Dermis microvascular lymphatic vessel endothelial cell (primary cell): ENCODE data around the gene PAH. TPM values are rescaled to one million over a fixed set of nuclear protein-coding genes. Genes with fewer than 3 reads are reported as not detected.

Experiments used
- DNase-seq, 2 donors: peaks; one replicate each; pipeline versions ENCODE4 v3.0.0 to v3.0.0-alpha.2; 2010; ENCODE audit warnings: low read depth in 2 of 2
- total RNA-seq: library from RNA; depleted of rRNA; stranded (reverse); fragments of >200 nt; gene quantifications from 2 replicates; pipeline ENCODE4 v1.2.1, GENCODE V29; 2014

Gene PAH
- not detected in 2 replicates for total RNA-seq

GRCh38 chr12:102917026-102917787 is at the start of gene PAH:
PAH (minus strand) TSS chr12:102917244; CDS start chr12:102917130, 114 bp downstream.
- no peak for DNase-seq

GRCh38 chr12:102966200-102966863 is 49.3 kb upstream of the PAH start:
- no peak for DNase-seq

DNA sequence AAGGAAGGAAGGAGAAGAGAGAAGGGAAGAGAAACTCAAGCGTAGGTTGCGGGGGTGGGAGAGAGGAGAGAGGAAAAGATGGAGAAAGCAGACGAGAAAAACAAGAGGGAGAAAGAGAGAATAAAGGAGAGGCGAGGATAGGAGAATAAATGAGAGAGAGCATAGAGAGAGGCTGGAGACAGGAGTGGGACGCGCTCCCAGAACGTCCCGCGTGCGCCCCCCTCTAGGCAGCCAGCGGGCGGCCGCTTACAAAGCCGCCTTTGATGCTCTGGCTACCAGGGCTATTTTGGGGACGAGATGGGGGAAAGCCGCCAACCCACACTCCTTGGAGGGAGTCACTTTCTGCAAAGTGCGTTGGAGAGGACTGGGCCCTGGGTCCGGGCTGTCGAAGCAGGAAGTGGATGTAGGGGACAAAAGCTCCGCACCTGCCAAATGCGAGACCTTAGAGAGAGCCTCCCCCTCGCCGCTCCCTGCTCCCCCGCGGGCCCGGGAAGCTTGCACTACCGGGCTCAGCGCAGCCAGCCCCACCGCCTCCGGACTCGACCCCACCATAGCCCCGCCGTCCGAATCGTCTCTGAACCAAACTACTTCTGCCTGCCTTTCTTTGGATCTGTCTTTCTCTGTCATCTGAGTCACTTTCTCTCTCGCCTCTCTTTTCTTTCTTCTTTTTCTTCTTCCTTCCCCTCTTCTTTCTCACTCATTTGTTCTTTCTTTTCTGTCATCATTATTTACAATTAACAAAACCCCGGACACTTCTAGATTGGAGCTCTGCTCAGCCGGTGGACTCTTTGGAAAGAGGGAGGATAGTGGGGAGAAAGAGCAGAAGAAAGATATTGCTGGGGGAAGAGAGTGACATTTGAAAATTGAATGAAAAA is 48.5 kb upstream of the PAH start:
- DNase-seq, result no peak

DNA sequence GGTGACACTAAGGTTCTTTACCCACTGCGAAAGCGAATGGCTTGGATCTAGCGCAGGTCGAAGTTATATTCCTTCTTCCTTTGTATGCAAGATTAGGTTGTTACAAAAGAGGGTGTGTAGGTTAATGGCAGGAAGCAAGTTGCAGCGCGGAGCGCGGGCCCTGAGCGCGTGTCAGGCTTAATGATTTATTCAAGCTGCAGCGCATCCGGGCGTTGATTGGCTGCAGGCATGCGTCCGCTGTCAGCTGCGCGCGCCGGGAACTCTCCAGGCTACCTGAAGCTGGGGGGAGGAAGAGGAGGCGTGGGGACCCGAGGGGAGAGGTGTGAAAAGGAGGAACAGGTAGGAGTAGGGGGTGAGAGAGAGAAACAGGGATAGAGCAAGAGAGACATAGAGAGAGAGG is 47.8 kb upstream of the PAH start:
- no peak for DNase-seq

DNA sequence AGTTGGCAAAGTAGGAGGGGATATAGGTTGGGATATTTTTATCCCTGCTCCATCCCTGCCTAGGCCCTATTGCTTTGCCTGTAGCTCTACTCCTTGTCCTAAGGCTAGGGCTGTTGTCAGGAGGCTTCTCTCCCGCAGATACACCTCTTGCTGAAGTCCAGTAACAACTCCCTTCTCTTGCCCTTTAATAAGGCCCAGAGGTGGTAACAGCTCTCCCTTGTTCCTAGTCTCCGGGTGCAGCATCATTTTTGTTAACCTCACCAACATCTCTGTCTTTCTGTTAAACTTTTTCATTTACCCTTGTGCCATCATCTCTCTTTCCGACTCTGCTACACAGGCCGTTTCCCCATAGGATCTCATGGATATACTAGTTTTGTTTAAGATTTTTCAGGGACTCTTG is 46.8 kb upstream of the PAH start:
- DNase-seq, result no peak

DNA sequence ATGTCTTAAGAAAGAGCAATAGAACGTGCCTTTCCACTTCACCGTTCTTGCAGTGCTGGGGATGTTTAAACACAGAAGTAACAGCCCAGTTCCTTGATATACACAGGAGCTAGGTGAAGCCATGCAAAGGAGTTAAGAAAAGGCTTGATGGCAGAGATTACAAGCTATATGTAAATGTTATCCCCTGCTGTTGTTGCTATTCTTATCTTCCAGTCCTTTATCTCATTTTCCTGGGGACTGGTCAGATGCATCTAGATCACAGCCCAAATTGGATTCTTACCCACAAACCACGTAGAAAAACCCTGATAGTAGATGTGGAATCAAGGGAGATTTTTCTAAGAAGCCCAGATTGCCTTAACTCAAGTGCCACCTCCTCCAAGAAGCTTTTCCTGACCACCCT is 45.9 kb upstream of the PAH start:
- DNase-seq, result no peak

DNA sequence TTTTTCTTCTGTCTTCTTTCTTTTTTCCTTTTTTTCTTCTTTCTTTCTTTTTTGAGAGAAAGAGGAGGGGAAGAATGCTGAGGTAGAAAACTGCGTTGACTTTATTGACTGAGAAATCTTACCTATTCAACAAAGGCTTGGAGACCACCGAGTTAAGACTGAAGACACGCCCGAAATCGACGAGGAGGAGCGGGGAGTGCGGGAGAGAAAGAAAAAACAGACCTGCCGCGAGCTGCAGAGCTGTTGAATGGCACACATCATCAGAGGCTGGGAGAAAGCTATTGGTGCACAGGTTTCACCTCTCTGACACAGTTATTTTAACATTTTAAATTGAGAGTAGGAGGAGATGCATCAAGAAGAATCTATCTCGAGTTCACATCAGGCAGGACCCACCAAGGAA is 45.5 kb upstream of the PAH start:
- DNase-seq, result no peak

DNA sequence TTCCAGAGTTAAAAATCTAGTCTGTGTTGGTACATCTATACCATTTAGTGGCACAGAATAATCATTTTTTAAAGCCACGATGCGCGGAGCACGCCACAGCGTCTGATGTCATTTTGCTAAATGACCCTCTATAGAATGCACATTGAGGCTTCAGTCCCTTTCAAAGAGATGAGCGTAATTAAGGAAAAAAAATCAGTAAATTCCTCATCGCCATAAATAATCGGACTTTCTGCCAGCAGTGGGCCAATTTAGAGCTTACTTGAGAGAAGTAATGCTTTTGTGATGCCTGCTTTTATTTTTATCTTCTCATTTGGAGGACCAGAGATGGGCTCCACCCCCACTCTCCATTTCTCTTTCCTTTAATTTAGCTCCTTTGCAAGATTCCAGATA is 44.4 kb upstream of the PAH start:
- no peak for DNase-seq

- DNase-seq, result no peak
These were observed 43.9 kb upstream of the PAH start for GRCh38 chr12:102960766-102961465.

DNA sequence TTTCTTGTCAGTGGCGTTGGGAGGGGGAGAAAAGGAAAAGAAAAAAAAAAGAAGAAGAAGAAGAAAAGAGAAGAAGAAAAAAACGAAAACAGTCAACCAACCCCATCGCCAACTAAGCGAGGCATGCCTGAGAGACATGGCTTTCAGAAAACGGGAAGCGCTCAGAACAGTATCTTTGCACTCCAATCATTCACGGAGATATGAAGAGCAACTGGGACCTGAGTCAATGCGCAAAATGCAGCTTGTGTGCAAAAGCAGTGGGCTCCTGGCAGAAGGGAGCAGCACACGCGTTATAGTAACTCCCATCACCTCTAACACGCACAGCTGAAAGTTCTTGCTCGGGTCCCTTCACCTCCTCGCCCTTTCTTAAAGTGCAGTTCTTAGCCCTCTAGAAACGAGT is 42.3 kb upstream of the PAH start:
- DNase-seq, result no peak

GRCh38 chr12:102958830-102959176 is 41.8 kb upstream of the PAH start:
- DNase-seq, result no peak

DNA sequence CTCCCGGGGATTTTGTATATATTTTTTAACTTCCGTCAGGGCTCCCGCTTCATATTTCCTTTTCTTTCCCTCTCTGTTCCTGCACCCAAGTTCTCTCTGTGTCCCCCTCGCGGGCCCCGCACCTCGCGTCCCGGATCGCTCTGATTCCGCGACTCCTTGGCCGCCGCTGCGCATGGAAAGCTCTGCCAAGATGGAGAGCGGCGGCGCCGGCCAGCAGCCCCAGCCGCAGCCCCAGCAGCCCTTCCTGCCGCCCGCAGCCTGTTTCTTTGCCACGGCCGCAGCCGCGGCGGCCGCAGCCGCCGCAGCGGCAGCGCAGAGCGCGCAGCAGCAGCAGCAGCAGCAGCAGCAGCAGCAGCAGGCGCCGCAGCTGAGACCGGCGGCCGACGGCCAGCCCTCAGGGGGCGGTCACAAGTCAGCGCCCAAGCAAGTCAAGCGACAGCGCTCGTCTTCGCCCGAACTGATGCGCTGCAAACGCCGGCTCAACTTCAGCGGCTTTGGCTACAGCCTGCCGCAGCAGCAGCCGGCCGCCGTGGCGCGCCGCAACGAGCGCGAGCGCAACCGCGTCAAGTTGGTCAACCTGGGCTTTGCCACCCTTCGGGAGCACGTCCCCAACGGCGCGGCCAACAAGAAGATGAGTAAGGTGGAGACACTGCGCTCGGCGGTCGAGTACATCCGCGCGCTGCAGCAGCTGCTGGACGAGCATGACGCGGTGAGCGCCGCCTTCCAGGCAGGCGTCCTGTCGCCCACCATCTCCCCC is 41.2 kb upstream of the PAH start:
- DNase-seq, result peak in 1 of 2 donors; percentile 43

DNA sequence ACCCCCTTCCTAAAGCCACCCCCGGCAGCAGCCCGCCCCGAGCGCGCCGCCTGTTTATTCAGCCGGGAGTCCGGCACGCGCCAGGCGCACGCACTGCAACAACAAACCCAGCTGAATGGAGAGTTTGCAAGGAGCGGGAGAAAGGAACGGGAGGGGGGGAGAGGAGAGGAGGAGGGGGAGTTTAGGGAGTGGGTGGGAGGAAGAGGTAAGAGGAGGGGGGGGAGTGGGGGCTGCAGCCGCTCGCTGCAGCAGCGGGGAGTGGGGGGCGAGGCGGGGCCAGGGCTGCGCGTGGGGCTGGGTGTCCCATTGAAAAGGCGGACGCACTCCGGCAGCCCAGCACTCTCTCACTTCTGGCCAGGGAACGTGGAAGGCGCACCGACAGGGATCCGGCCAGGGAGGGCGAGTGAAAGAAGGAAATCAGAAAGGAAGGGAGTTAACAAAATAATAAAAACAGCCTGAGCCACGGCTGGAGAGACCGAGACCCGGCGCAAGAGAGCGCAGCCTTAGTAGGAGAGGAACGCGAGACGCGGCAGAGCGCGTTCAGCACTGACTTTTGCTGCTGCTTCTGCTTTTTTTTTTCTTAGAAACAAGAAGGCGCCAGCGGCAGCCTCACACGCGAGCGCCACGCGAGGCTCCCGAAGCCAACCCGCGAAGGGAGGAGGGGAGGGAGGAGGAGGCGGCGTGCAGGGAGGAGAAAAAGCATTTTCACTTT is 40.5 kb upstream of the PAH start, which contains the start of gene ASCL1:
TSS of gene ASCL1 (plus strand) at position 336 of the 712 bp plus-strand sequence. CDS start 571 bp downstream, outside the sequence.
- peak in 1 of 2 donors; percentile 26 for DNase-seq

DNA sequence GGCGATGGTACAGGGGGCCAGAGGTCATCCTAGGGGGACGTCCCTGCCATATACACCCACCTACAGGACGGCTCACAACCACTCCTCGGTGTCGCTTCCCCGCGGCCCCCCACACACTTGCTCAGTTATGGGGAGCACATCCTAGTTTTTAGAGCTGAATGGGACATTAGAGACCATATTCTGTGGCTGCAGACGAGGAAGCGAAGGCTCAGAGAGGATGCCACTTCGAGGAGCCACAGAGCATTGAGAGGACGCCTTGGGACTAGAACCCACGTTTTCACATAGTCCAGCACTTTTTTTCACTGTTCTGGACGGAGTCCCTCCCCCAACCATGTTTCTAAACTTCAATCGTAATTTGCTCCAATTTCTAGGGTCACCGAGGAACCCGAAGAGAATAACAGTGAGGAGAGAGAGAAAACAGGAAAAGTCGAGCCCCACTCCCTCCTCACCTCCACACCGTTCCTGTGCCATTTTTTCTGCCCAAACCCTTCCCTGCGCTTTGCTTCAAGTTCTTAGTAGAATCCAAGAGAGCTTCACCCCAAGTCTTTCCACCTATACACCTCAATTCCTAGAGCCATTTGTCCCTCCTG is 39.8 kb upstream of the PAH start:
- DNase-seq, result no peak

DNA sequence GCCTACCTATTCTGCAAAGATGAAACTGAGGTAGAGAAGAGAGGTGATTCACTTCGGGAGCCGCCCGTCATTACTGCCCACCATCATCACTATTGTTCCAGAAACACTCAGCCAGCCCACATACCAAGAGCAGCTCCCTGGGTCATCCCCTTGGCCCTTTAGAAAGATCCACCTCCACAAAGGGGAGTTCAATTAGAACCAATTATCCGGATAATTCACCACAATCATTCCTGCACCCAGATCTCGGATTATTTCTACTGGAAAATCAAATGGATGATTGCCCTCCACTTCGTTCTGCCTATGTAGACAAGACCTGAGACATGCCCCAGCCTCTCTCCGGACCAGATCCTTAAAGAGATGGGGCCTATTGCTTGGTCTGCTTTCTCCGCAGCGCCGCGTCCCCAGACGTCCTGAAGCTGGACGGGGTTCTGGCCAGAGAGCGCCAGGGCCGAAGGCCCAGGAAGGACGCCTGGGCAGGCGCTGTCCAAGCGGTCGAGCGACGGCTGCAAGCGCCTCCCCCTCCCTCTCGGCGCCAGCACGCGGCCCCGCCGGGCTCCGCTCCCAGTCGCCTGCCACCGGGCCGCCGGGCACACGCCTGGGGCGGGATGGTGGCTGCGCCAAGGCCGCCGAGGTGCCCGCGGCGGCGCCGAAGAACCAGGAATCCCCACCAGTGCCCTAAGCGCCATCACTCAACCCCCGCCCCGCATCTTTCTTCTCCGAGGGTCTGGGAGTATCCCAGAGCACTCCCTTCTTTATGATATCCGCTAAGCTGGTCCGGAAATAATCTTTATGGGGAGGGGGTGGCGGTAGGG is 39.1 kb upstream of the PAH start:
- no peak for DNase-seq

DNA sequence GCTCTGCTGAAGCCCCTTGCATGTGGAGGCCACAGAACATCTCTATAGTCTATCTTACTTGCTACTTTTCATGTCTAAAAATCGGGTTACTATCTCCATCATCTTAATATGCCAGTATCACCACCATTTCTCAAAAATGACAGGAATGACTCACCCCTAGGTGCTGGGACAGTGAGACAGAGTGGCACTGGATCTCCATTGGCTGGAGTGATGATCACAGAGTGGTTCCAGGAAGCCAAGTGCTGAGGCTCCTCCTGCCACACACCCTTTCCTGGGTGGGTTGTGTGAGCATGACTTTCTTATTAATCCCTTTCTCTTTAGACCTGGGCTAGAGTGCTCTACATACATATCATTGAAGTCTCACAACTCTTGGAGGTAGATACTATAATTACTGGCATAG is 37.1 kb upstream of the PAH start:
- DNase-seq, result no peak

GRCh38 chr12:102953221-102953620 is 36.2 kb upstream of the PAH start:
- no peak for DNase-seq

DNA sequence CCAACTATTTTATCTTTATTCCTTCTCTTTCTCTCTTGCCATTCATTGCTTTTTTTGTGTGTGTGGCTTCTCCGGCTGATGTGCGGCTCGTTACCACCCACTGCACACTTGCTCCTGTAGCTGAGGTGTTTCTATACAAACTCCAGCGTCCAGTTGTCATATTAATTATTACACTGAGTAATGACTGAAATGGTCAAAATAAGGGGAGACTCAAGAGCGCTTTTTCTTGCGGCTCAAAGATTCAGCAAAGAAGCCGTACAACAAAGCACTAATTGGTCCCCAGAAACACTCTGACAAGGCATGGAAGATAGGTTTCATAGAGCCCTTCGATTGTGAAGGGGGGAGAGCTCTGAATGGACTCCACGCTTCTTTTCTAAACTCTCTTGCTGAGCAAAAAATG is 34.8 kb upstream of the PAH start:
- DNase-seq, result no peak
